Cardiac fibroblast (primary cell): ENCODE results near the gene LOXL3.
A peak's percentile ranks its signal among the peaks of the same experiment; 100 is the strongest.
"Not testable (repeated sequence)": the region's sequence is repeated elsewhere in the genome, so short reads cannot be mapped to it uniquely, and the experiment has no call there.

Experiments used
- DNase-seq, 2 donors: peaks; one replicate each; pipeline versions ENCODE4 v3.0.0 to v3.0.0-alpha.2; 2010; ENCODE audit warnings: low read depth in 2 of 2
- H3K4me3 ChIP-seq, 2 donors: replicated peaks in 1 of 2; 1 replicate in 1 of 2; 2 replicates in 1 of 2; pipeline ENCODE4 v1.5.1; 2011; ENCODE audit warnings: low read depth in 2 of 2, low read length in 2 of 2, mild to moderate bottlenecking in 2 of 2, moderate library complexity in 1 of 2
- TF ChIP-seq, protein P1 (sequence below): IDR thresholded peaks from one replicate; pipeline ENCODE4 v1.5.1; 2011; ENCODE audit warnings: low read depth, mild to moderate bottlenecking, low read length, inconsistent platforms

Gene LOXL3

DNA sequence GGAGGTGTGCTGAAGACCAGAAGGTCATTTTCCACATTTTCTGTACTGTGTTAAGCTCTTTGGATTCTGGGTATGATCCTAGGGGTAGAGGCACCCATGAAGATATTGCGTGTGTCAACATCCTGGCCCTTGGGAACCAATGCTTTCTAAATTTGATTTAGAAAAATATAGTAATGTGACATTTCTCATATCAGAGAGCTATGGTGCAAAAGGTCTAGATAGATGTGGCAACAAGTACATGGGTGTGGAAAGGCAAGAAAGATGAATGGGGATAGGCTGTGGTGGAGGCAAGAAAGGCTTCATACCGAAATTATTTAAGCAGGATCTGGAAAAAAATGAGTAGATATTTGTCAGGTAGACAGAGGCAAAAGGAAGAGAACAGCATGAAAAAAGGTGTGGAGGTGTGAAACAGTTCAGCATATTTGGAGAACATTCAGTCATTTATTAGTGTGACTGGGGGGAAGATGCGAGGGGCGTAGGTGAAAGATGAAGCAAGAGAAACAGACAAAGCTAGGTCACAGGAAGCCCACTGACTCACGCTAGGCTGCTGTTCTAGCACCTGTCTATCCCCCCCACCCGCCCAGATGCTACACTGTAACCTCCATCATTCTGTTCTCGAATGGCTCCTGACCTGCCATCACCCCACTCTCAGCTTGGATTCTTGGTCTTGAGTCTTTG is 12.5 kb upstream of the LOXL3 start:
- no peak for DNase-seq
- TF ChIP-seq, protein P1, sequence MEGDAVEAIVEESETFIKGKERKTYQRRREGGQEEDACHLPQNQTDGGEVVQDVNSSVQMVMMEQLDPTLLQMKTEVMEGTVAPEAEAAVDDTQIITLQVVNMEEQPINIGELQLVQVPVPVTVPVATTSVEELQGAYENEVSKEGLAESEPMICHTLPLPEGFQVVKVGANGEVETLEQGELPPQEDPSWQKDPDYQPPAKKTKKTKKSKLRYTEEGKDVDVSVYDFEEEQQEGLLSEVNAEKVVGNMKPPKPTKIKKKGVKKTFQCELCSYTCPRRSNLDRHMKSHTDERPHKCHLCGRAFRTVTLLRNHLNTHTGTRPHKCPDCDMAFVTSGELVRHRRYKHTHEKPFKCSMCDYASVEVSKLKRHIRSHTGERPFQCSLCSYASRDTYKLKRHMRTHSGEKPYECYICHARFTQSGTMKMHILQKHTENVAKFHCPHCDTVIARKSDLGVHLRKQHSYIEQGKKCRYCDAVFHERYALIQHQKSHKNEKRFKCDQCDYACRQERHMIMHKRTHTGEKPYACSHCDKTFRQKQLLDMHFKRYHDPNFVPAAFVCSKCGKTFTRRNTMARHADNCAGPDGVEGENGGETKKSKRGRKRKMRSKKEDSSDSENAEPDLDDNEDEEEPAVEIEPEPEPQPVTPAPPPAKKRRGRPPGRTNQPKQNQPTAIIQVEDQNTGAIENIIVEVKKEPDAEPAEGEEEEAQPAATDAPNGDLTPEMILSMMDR = no peak
- H3K4me3 ChIP-seq = no peak overlapping the region

DNA sequence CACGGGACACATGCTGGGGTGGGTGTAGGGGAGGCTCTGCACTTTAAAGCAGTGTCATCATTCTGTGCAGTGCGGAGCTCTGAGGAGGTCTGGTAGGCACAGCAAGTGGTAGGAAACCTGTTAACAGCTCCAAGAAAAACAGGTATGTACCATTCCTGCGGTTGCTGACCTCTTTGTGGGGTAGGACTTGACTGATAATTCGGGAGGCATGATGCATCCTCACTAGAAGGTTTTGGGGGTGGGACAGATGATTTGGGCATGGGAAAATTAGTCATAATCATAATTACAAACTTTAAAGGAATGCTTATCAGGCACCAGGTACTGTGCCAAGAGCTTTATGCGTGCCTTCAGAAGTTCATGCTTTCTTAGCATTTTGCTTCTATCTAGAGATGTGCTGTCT is 10.5 kb upstream of the LOXL3 start:
- TF ChIP-seq, protein P1 = no peak
- H3K4me3 ChIP-seq = no peak overlapping the region
- DNase-seq = peak; percentile 37 to 87

DNA sequence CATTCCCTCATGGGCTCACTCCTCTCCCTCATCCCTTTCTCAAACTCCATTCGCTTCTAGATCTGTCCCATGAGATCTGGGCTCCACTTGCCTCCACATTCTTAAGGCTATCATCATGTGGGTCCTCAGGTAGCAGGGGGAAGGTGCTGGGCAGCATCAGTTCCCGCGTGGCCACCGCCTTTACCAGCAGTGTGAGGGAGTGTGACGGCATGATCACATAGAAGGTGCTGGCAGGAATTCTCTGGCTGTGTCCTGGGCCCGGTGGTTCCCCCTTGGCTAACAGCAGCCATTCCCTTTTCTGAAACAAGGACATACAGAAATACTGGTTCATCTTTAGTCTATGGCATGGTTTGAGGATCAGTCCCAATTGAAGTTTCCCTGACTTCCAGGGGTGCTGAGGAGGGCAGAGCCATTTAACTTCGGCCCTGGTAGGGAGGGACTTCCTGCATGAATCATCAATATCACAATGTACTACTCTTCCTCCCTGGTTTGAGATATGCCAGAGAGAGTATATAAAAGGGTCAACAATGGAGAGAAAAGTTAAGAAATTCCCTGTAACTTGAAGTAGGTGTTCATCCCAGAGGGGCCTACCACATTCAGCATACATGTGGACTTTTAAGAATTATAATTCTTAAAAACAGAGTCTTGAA is 8.5 kb upstream of the LOXL3 start:
- TF ChIP-seq, protein P1 = no peak
- H3K4me3 ChIP-seq = no peak overlapping the region
- DNase-seq = peak in 1 of 2 donors; percentile 39

DNA sequence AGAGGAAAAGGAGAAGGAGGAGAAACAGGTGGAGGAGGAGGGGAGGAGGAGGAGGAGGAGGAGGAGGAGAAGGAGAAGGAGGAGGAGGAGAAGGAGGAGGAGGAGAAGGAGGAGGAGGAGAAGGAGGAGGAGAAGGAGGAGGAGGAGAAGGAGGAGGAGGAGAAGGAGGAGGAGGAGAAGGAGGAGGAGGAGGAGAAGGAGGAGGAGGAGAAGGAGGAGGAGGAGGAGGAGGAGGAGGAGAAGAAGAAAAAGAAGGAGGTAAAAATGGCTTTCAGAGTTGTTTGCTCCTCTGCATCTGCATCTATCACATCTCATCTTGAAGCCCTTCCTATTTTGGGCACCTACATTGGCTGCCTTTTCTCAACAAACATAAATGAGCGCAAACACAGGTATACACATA is 7.3 kb upstream of the LOXL3 start:
- not testable (repeated sequence) for DNase-seq

DNA sequence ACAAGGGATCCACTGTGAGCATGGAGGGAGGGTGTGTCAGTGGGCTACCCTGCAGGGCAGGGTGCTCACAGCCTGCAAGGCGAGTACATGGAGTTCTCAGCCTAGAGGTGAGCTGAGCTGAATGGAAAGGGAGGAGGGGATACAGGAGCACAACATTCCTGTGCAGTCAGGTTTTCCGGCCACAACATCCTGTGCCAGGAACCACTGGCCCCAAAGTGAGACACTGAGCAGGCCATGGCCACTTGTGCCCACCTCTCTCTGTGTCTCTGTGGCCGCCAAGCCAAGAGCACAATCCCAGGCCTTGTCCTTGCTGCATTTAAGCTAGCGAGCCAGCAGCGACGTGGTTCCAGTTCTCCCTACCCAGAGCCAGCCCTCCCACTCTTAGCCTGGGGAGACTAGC is 6.8 kb upstream of the LOXL3 start:
- TF ChIP-seq, protein P1 = no peak
- no peak overlapping the region for H3K4me3 ChIP-seq
- DNase-seq = no peak

More for the DNA sequence above, 7.3 kb upstream of the LOXL3 start:
- not testable (repeated sequence) for H3K4me3 ChIP-seq

DNA sequence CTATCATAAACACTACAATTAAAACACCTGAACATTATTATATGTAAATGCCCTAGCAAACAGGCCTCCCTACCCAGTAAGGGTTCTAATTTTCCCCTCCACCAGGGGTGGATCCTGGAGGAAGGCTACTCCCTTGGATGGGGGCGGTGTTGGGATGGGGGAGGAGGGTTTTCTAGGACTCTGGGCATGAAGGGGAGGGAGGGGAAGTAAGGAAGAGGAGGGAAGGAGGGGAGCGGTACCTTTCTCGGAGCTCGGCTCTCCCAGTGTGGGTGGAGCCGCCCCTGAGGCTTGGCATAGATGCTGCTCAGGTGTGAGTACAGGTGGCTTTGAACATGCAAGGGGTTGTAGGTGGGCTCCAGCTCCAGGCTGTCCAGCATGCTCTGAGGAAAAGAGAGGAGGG is 6.2 kb upstream of the LOXL3 start:
- no peak overlapping the region for H3K4me3 ChIP-seq
- TF ChIP-seq, protein P1 = no peak
- DNase-seq = no peak

DNA sequence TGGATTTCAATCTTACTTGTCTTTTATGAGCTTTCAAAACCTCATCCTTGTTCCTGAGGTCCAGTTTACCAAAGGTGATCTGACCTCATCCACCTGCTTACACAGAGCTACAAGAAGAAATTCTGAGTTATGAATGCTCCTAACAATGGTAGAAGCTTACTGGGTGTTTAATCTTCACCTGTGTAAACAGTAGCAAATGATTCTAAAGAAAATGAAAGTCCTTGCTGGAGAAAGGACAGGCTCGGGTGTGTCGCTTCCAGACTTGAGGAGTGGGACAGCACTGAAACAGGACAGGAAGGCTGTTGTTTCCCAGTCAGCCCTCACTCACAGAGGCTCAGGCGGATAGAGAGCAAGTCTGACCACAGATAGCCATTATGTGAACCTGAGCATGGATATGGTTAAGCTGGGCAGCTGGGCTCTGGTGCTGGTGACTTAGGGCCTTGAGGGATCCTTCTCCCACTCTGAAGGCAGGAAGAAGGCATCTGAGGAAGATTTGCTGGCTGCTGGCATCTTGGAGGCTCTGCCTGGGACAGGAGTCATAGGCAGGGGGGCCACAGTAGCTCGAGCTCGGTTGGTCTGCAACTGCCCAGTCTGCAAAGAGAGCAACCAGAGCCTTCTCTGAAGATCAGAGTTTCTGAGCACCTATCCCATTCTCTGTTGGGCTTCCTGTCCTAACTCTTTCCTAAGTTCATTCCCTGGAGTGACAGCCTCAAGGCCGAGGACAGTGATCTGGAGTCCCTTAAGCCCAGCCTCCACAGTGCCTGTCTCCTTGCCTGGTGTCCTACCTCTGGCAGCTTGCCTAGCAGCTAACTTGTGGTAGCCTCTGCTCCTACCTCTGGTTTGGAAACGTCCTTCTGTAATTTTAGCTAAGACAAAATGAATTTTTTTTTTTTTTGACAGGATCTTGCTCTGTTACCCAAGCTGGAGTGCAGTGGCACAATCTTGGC is 4.8 kb upstream of the LOXL3 start:
- no peak for DNase-seq
- TF ChIP-seq, protein P1 = no peak

More for the DNA sequence above, 4.8 kb upstream of the LOXL3 start:
- H3K4me3 ChIP-seq = no peak overlapping the region
